Subcutaneous abdominal adipose tissue (tissue), 5 donors: ENCODE results near the gene CASQ2.

Experiments used
- H3K27ac ChIP-seq: one replicate; pipeline ENCODE4 v1.7.0; 2013; ENCODE audit warnings: low read depth, mild to moderate bottlenecking, inconsistent platforms, low read length, moderate library complexity
- H3K27me3 ChIP-seq, 5 donors: one replicate each; pipeline ENCODE4 v1.7.0; 2013; ENCODE audit warnings: low read length in 5 of 5, inconsistent platforms in 1 of 5; ENCODE audit not compliant: control insufficient read depth in 5 of 5, insufficient read depth in 4 of 5
- H3K36me3 ChIP-seq, 5 donors: one replicate each; pipeline ENCODE4 v1.7.0; 2013; ENCODE audit warnings: low read length in 5 of 5; ENCODE audit not compliant: control insufficient read depth in 5 of 5, insufficient read depth in 5 of 5
- H3K4me1 ChIP-seq, 5 donors: one replicate each; pipeline ENCODE4 v1.7.0; 2013; ENCODE audit warnings: low read length in 5 of 5, mild to moderate bottlenecking in 3 of 5, moderate library complexity in 1 of 5; ENCODE audit not compliant: control insufficient read depth in 5 of 5, insufficient read depth in 5 of 5
- H3K4me3 ChIP-seq, 5 donors: one replicate each; pipeline ENCODE4 v1.7.0; 2013; ENCODE audit warnings: low read length in 5 of 5, low read depth in 1 of 5
- H3K9ac ChIP-seq, 5 donors: one replicate each; pipeline ENCODE4 v1.7.0; 2013; ENCODE audit warnings: low read length in 5 of 5, mild to moderate bottlenecking in 4 of 5, moderate library complexity in 3 of 5
- H3K9me3 ChIP-seq, 5 donors: one replicate each; pipeline ENCODE4 v1.7.0; 2013; ENCODE audit warnings: low read length in 5 of 5; ENCODE audit not compliant: control insufficient read depth in 5 of 5
- donor health status: healthy.
- donor health status: healthy.
- donor health status: healthy.
- donor health status: healthy.
- donor health status: healthy.

The CASQ2 gene

DNA sequence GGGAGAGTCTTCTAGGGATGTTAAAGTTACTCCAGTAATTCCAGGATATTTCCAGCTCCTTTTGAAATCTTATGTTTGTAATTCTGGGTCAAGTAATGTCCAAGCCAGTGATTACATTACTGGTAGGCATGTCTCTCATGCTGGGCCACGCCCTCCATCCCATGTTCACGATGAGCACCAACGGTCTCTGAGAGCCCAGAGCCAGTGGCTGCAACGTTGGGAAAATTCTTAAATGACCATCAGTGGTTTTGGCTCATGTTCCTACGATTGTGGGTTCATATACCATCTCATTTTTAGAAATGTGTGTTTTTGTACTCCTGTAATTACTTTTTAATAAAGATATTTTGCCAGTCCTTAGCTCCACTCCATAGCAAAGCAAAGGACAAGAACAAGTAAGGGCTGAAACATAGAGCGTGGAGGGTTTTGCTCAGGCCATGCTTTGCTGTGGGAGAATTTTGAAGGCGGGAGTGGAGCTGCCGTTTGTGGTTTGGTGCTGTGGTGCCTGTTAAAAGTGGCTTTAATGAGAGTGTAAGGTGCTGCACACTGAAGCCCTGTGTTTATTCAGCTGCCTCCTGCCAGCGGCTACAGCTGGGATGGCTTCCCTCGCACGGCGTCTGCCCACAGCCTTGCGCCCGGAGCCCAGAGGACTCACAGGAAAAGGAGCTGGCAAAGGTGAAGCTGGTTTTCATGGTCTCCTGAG lies 97.9 kb downstream of the CASQ2 start:
- peaks cover 0 to 5% (median 0%) of the 10 kb centered on the region in 5 donors for H3K4me1 ChIP-seq
- no peaks in the 10 kb centered on the region for H3K27me3 ChIP-seq
- H3K4me3 ChIP-seq: no peak overlapping the region
- peaks cover 4 to 22% (median 19%) of the 10 kb centered on the region in 5 donors for H3K36me3 ChIP-seq
- no peak overlapping the region for H3K27ac ChIP-seq
- peaks cover 0 to 6% (median 0%) of the 10 kb centered on the region in 5 donors for H3K9me3 ChIP-seq
- no peak overlapping the region for H3K9ac ChIP-seq

DNA sequence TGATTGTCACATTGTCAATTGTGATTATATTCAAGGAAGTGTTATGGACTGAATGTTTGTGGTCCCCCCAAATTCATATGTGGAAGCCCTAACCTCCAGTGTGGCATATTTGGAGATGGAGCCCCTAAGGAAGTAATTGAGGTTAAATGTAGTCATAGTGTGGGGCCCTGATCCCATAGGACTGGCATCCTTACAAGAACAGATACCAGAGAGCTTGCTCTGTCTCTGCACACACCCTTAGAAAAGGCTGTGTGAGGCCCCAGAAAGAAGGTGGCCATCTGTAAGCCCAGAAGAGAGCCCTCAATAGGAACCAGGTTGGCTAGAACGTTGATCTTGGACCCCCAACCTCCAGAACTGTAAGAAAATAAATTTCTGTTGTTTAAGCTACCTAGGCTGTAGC lies 98.6 kb downstream of the CASQ2 start:
- Histone ChIP-seq H3K9ac (no peak overlapping the region), H3K4me3 (no peak overlapping the region), H3K36me3 (peaks cover 4 to 30% (median 25%) of the 10 kb centered on the region in 5 donors), H3K27me3 (no peaks in the 10 kb centered on the region), H3K27ac (no peak overlapping the region), H3K4me1 (peaks cover 0 to 5% (median 0%) of the 10 kb centered on the region in 5 donors), H3K9me3 (peaks cover 0 to 6% (median 0%) of the 10 kb centered on the region in 5 donors)

DNA sequence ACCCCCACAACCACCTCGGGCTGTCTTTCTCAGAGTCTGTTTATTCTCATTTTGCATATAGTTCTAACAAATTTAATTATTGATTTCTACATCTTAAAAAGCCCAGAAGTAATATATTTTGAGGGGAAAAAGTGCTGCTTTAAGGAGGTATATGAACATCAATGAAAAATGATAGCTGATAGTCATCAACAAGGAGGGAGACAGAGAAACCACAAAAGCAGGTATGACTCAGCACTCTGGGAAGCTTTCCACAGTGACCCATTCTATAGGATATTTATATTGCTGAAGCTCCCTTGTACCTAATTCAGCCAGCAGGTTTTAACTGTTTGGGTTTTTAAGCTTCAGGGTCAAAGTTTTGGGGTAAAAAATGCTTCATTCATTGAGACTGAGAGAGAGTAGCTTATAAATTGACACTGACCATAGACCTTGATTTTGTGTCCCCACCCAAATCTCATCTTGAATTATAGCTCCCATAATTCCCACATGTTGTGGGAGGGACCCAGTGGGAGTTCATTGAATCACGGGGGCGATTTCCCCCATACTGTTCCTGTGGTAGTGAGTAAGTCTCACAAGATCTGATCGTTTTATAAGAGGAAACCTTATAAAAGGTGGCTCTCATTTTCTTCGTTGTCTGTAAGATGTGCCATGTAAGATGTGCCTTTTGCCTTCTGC lies 99.4 kb downstream of the CASQ2 start:
- Histone ChIP-seq H3K27ac (no peak overlapping the region), H3K27me3 (no peaks in the 10 kb centered on the region), H3K4me1 (peaks cover 0 to 5% (median 0%) of the 10 kb centered on the region in 5 donors), H3K4me3 (no peak overlapping the region), H3K9me3 (peaks cover 0 to 6% (median 0%) of the 10 kb centered on the region in 5 donors), H3K9ac (no peak overlapping the region), H3K36me3 (peaks cover 4 to 33% (median 26%) of the 10 kb centered on the region in 5 donors)

DNA sequence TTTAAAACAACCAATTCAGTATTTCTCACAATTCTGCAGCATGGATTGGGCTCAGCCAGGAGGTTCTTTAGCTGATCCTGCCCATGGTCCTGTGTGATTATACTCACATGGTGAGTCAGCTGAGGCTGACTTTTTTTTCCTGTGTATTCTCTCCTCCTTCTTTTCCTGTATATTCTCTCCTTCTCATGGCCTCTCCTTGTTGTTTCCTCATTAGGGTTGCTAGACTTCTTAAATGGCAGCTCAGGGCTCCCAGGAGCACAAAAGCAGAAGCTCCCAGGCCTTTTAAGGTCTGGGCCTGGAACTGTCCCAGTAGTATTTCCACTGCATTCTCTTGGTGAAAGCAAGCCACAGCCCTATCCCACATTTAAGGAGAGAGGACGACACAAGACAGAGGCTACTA lies 99.9 kb downstream of the CASQ2 start:
- no peak overlapping the region for H3K27ac ChIP-seq
- H3K4me3 ChIP-seq: no peak overlapping the region
- no peak overlapping the region for H3K9ac ChIP-seq
- peaks cover 0 to 5% (median 0%) of the 10 kb centered on the region in 5 donors for H3K4me1 ChIP-seq
- H3K36me3 ChIP-seq: peaks cover 4 to 39% (median 32%) of the 10 kb centered on the region in 5 donors
- no peaks in the 10 kb centered on the region for H3K27me3 ChIP-seq
- peaks cover 0 to 6% (median 0%) of the 10 kb centered on the region in 5 donors for H3K9me3 ChIP-seq

DNA sequence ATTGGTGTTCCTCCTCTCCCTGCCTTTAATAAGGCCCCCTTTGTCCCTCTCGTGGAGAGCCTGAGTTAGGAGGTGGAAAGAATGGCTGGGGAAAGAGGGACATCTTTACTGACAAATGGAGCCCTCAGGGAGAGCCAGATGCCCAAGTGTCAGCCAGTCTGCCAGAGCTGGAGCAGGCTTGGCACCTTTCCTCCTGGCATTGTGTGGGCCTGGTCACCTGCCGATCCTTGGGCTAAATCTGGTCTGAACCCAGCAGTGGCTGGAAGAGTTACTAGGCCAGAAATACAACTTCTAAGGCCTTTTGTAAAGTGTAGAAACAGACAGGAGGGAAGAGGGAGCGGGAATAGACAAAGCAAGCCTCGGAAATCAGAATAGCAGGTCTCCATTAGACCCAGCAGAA lies 101.8 kb downstream of the CASQ2 start:
- Histone ChIP-seq H3K27ac (no peak overlapping the region), H3K9me3 (peaks cover 0 to 6% (median 0%) of the 10 kb centered on the region in 5 donors), H3K4me3 (no peak overlapping the region), H3K36me3 (peaks cover 8 to 46% (median 39%) of the 10 kb centered on the region in 5 donors), H3K4me1 (no peaks in the 10 kb centered on the region), H3K9ac (no peak overlapping the region), H3K27me3 (no peaks in the 10 kb centered on the region)

DNA sequence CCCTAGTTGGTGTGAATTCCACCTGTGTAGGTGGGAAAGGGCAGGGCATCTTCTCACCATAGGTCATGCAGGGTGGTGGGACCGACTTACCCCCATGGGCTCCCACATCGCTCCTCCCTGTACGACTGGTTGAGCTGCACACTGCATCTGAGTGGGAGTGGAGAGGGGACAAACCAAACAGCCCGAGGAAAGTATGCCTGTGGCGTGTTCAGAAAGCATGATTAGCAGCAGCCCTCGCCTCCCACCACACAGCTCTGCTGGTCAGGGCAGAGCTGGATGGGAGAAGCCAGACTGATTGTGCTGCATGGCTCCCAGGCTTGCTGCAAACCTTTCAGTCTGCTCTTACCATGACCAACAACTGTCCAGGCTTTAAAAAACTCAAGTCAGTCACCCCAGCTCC lies 102.3 kb downstream of the CASQ2 start:
- Histone ChIP-seq H3K9me3 (peaks cover 0 to 6% (median 0%) of the 10 kb centered on the region in 5 donors), H3K4me3 (no peak overlapping the region), H3K36me3 (peaks cover 8 to 46% (median 34%) of the 10 kb centered on the region in 5 donors), H3K27ac (no peak overlapping the region), H3K27me3 (no peaks in the 10 kb centered on the region), H3K4me1 (no peaks in the 10 kb centered on the region), H3K9ac (no peak overlapping the region)

DNA sequence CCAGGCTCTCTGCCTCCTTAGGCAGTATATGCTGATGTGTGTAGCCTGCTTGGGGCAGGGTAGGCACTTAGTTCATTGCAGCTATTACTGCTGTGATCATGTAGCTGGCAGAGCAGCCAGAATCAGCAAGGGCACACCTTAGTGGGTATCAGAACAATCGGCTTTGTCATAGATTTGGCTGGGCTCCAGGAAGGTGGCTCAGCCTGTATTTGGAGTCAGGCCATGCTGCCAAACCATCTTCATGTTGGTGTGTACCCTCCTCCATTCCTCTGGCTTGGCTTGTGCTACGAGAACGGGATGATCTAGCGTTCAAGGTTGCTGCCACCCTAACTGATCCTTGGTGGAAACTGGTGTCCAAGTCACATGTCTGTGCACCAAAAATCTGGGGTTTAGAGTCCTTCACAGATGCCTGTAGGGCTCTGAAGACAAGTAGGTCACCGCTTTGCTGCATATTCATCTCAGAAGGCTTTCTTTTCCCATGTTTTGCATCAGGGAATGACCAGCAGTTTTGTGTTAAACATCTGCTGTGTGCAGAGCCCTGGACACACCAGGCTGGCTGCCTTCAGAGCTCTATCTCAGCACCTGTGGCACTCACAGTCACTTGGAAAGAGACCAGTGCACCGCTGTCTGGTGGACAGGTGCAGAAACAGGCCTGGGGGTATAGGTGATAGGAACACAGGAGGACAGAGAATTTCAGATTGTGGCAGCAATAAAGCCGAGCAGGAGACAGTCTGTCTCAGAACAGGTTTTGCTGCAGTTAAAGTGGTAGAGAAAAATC lies 103.0 kb downstream of the CASQ2 start:
- H3K9ac ChIP-seq: no peak overlapping the region
- H3K27me3 ChIP-seq: no peaks in the 10 kb centered on the region
- H3K27ac ChIP-seq: no peak overlapping the region
- peaks cover 10 to 47% (median 34%) of the 10 kb centered on the region in 5 donors for H3K36me3 ChIP-seq
- peaks cover 0 to 6% (median 0%) of the 10 kb centered on the region in 5 donors for H3K9me3 ChIP-seq
- H3K4me3 ChIP-seq: no peak overlapping the region
- no peaks in the 10 kb centered on the region for H3K4me1 ChIP-seq

DNA sequence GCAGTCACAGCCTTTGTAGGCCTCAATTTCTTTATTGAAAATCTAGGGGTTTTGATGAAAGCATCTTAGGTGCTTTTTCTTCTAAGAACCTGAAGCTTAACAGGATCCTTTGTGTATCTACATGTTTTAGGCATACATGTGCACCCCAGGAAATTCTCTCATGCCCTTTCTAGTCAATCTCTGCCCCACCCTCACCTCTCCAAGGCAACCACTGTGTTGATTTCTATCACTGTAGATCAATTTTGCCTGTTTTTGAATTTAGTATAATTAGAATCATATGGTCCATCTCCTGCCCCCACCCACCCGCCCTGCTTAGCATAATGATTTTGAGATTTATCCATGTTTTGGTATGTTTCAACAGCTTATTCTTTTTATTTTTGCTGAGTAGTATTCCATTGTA lies 107.4 kb downstream of the CASQ2 start:
- Histone ChIP-seq H3K4me3 (no peak overlapping the region), H3K4me1 (peaks cover 0 to 8% (median 6%) of the 10 kb centered on the region in 5 donors), H3K9me3 (no peaks in the 10 kb centered on the region), H3K27ac (no peak overlapping the region), H3K36me3 (peaks cover 14 to 45% (median 36%) of the 10 kb centered on the region in 5 donors), H3K9ac (no peak overlapping the region), H3K27me3 (no peaks in the 10 kb centered on the region)

DNA sequence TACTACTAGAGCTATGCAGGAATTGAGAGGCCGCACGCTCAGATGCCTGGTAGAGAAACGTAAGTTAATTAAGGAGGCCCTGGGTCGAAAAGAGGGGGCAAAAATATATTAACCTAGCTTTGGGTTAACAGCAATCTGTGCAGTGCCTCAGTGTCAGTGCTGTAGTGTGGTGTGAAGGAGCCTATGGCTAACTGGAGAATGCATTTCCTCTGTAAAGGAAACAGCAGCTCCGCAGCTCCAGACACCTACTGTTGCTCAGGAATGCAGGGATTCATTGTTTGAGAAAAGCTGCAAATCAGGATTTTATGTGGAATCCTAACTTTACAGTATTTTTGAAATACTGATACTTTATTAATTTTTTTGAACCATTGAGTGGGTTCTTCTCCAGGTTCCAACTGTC lies 108.4 kb downstream of the CASQ2 start:
- Histone ChIP-seq H3K4me3 (no peak overlapping the region), H3K27ac (no peak overlapping the region), H3K4me1 (peaks cover 0 to 17% (median 10%) of the 10 kb centered on the region in 5 donors), H3K9ac (no peak overlapping the region), H3K27me3 (no peaks in the 10 kb centered on the region), H3K9me3 (no peaks in the 10 kb centered on the region), H3K36me3 (peaks cover 14 to 35% (median 29%) of the 10 kb centered on the region in 5 donors)
